IPS-NIHi7 (cell line): Measurements from ENCODE around the gene PDE6B.
"Not testable (repeated sequence)": the region's sequence is repeated elsewhere in the genome, so short reads cannot be mapped to it uniquely, and the experiment has no call there.

Experiments
- DNase-seq: peaks from one replicate; pipeline ENCODE4 v3.0.0; 2012; ENCODE audit warnings: mixed read lengths; ENCODE audit errors: extremely low spot score

PDE6B gene

DNA sequence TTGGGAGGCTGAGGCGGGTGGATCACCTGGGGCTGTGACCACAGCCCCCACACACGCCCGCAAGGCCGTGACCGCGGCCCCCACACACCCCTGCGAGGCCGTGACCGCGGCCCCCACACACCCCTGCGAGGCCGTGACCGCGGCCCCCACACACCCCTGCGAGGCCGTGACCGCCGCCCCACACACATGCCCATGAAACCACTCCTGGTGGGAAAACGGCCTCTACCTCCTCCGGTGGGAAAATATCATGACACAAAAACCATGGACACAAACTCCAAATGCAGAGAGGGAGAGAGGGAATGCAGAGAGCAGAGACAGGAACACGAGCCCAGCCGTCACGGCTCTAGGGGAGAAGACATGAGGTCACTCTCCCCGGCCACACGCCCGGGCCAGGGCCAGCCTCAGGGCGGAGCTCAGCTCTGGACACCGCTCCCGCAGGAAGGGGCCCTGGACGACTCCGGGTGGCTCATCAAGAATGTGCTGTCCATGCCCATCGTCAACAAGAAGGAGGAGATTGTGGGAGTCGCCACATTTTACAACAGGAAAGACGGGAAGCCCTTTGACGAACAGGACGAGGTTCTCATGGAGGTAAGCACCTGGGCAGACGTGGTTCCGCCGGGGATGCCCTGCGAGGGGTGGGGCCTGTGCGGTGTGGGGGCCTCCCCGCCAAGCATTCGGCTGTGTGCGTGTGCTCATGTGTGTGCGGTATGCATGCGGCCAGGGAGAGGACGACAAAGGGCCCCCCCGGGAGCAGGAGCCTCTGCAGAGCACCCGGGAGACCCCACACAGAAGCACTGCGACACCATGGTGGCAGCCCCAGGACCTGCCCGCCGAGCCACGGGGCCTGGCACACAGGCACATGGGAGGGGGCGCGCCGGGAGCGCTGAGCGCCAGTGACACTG, 31.3 kb downstream of the PDE6B start:
- no peak for DNase-seq

DNA sequence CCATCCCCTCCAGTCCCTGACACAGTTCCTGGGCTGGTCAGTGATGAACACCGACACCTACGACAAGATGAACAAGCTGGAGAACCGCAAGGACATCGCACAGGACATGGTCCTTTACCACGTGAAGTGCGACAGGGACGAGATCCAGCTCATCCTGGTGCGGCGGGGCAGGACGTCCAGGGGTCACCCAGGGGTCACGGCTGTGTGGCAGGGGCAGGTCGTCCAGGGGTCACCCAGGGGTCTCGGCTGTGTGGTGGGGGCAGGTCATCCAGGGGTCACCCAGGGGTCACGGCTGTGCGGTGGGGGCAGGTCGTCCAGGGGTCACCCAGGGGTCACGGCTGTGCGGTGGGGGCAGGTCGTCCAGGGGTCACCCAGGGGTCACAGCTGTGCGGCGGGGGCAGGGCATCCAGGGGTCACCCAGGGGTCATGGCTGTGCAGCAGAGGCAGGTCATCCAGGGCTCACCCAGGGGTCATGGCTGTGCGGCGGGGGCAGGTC, 32.0 kb downstream of the PDE6B start:
- DNase-seq = no peak

GRCh38 chr4:657834-658667, 32.7 kb downstream of the PDE6B start:
- DNase-seq = no peak

- DNase-seq = no peak
Measured at GRCh38 chr4:658681-659667, 33.6 kb downstream of the PDE6B start.

DNA sequence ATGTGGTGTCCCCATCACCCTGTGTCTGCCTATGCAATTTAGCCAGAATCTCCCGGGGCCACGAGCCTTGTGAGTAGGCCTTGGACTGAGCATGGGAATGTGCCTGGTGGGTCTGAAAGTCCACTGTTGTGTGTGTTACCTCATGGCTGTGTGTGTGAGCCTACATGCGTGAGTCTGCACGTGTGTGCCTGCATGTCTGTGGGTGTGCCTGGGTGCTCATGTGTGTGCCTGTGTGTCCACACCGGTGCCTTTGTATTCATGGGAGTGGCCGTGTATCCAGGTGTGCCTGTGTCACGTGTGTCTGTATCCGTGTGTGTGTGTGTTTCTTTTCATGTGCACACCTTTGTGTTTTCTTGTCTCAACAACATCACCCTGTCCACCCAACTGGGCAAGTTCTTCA, 34.5 kb downstream of the PDE6B start:
- DNase-seq = no peak

DNA sequence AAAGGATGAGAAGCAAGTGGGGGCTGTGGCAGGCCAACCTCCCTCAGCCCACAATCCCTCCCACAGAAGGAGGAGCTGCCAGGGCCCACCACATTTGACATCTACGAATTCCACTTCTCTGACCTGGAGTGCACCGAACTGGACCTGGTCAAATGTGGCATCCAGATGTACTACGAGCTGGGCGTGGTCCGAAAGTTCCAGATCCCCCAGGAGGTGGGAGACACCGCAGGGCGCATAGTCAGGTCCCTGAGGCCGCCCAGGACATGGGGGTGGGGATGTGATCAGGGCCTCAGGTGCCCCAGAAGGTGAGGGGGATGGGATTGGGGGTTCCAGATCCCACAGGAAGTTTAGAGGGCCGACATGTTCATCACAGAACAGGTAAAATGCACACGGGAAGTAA, 35.0 kb downstream of the PDE6B start:
- no peak for DNase-seq

GRCh38 chr4:661231-661630, 35.9 kb downstream of the PDE6B start:
- no peak for DNase-seq

DNA sequence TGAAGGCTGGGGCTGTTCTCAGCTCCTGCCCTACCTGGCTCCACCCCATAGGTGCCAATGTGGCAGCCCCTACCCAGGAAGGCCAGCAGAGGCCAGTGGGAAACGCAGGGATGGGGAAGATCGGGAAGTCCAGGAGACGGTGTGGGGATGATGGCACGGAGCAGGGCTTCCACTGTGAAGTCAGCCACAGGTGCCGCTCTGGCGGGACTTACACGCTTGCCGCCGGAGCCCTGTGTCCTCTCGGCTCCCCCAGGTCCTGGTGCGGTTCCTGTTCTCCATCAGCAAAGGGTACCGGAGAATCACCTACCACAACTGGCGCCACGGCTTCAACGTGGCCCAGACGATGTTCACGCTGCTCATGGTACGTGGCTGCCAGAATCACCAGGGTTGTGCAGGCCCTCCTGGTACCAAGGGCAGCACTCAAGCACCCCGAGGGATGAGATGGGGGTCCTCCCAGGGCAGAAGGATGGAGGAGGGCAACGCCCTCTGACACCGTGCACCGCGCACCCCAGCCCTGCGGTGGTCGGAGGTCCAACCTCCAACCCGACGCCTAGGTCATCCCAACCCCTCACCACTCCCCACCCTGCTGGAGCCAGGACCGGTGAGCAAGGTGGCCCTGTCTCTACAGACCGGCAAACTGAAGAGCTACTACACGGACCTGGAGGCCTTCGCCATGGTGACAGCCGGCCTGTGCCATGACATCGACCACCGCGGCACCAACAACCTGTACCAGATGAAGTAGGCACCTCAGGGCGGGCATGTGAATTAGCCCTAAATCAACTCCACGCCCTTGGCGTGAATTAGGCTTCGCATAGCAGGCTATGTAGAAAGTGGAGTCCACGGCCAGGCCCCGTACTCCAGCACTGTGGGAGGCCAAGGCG, 36.7 kb downstream of the PDE6B start:
- no peak for DNase-seq

DNA sequence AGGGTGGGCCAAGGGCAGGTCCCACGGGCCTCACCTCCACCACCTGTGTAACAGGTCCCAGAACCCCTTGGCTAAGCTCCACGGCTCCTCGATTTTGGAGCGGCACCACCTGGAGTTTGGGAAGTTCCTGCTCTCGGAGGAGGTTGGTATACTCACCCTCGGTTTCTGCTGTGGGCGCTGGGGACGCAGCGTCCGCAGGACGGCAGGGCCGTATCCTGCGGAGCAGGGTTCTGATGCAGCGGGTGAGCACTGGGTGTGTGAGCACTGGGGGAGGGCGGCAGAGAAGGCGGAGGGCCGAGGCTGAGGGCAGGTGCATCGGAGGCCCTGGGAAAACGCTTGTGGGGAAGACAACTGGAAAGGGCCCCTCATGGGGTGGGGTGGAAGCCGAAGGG, 37.7 kb downstream of the PDE6B start:
- DNase-seq = no peak

- peak; percentile 91 for DNase-seq
Measured at GRCh38 chr4:663438-664428, 38.4 kb downstream of the PDE6B start.

DNA sequence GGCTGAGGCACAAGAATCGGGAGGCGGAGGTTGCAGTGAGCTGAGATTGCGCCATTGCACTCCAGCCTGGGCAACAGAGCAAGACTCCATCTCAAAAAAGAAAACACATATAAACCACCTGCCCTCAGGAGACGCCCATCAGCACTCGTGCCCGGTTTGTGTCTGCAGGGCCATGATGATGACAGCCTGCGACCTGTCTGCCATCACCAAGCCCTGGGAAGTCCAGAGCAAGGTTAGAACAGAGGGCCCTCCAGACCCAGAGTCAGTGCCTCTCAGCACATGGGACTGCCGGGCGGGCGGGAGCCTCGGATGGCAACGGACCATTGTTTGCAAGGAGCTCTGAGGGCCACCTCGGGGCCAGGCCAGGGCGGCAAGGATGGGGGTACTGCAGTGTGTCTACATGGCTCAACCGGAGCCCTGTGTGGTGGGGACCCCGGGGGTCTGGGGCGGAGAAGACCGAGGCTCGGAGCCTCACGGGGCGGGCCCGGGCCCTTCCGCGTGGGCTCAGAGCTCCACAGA, 39.4 kb downstream of the PDE6B start:
- DNase-seq = no peak

- DNase-seq = no peak
Measured at GRCh38 chr4:665381-665750, 40.0 kb downstream of the PDE6B start.

- DNase-seq = no peak
Measured at GRCh38 chr4:665751-666435, 40.5 kb downstream of the PDE6B start.

DNA sequence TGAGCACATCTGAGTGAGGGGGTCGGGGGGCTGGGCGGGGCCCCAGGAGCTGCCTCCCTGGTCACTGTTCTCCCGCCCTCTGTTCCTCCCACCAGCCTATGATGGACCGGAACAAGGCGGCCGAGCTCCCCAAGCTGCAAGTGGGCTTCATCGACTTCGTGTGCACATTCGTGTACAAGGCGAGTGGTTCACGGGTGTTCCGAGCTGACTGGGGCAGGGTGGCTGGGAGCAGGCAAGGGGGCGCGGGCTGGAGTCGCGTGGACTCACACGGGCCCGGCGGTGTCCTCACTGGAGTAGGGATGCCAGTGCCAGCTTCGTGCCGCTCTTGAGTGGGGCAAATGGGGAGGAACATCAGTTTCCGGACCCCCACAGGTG, 41.0 kb downstream of the PDE6B start:
- DNase-seq = no peak

- DNase-seq = no peak
Measured at GRCh38 chr4:666822-667544, 41.6 kb downstream of the PDE6B start.

DNA sequence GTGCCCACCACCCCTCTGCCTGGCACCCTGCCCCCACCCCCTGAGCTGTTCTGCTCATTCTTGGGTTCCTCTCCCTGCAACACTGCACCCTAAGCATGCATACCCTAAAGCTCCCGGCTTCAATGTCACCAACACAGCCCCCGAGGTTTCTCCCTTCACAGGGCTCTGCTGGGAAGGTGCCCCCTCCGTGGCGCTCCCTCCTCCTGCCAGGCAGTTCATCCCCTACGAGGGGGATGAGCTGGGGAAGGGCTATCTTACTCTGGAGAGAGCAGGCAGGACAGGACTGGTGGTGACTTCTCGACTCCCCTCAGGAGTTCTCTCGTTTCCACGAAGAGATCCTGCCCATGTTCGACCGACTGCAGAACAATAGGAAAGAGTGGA, 42.2 kb downstream of the PDE6B start:
- no peak for DNase-seq

DNA sequence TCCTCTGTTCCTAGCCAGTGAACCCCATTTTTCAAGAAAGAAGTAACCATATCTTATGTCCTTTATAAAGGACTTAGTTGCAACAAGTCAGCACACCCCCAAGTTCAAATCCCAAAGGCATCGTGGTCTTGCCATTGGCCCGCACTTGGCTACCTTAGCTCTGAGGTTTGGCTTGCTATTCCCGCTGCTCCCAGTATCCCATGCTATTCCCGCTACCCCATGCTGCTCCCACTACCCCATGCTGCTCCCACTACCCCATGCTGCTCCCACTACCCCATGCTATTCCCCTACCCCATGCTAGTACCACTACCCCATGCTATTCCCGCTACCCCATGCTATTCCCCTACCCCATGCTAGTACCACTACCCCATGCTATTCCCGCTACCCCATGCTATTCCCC, 42.8 kb downstream of the PDE6B start:
- not testable (repeated sequence) for DNase-seq
